SHP77 (cell line): ENCODE results near the gene FAM186B.
A peak's percentile ranks its signal among the peaks of the same experiment; 100 is the strongest.
"Not testable (repeated sequence)": the region's sequence is repeated elsewhere in the genome, so short reads cannot be mapped to it uniquely, and the experiment has no call there.

Experiments
- DNase-seq, 2 experiments: peaks; one replicate each; lab custom pipeline; 2025; lab: John Stamatoyannopoulos, UW

Gene FAM186B

DNA sequence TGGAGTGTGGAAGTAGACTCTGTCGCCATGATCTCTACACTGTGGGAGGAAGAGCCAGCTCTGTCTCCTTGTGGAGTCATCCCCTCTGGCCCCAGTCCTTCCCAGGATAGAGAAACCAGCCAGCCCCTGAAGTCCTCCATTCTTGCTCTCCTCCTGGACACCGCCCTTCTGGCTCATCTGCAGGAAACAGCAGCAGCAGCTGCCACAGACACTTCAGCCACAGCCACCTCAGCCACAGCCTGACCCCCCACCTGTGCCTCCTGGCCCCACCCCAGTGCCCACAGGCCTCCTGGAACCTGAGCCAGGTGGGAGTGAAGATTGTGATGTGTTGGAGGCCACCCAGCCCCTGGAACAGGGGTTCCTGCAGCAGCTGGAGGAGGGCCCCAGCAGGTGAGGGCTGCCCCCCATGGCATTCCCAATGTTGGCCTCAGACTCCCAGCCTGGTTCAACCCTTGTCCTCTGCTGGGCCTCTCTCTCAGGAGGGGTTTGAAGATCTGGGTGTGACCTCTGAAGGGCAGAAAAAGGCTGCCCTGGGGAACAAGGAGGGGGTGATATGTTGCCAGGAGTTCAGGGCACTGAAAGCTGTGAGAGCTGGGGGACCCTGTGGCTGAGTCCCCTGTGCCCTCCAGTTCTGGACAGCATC lies 28.4 kb upstream of the FAM186B start:
- DNase-seq, result no peak

DNA sequence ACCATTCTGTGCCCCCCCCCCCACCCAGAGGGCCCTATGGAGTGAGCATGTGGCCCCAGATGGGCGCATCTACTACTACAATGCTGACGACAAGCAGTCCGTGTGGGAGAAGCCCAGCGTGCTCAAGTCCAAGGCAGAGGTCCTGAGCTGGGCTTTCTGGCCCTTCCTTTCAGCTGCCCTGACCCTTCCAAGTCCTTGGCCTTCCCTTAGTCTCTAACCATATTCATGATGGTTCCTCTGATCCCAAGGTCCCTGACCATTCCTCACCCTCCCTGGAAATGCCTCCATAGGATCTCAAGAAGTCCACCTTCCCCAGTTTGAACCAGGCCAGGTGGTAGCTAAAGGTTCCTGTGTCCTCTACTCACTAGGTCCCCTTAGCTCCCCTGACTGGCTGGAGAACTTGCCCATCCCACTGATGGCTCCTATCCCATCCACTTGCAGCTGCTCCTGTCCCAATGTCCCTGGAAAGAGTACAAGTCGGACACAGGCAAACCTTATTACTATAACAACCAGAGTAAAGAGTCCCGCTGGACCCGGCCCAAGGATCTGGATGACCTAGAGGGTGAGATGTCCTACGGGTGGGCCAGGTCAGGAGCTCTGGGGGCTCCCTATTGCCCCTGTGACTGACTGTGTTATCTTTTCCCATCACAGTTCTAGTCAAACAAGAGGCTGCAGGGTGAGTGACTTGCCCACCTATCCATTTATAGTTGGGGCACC lies 27.7 kb upstream of the FAM186B start:
- no peak for DNase-seq

DNA sequence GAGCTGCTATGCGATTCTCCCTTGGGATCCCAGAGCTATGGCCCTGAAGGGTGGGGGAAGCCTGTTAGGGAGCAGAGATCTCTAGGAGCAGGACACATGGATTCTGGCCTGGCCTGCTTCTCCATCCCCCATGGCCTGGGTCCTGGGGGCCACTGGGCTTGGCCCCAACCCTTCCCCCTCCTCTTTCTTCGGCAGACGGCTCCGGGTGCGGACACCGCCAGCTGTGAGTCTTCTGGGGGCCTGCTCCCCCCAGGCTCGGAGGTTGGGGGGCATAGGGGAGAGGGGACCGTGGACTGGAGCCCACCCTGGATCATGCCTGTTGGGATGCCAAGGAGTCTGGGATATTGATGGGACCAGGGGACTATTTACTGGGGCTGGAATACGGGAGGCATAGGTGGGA lies 27.0 kb upstream of the FAM186B start:
- no peak for DNase-seq

DNA sequence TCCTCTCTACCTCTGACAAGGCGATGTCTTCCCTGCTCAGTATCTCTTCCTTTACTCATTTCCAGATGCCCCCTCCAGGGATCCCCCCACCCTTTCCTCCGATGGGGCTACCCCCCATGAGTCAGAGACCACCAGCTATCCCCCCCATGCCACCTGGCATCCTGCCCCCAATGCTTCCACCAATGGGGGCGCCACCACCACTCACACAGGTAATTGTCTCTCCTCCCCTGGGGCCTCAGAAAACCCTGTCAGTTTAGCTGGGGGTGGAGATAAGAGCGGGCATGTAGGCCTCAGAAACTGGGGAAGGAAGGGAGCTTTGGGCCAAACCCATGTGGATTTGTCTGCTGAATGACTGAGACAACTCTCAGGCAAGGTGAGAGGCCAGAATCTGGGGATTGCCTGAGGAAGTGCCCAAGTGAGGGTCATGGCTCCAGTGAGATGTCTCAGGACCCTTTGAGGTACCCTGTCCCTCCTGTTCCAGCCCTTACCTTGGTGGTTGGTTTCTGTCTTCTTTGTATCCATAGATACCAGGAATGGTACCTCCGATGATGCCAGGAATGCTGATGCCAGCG lies 26.0 kb upstream of the FAM186B start:
- no peak for DNase-seq

- no peak for DNase-seq
Measured at GRCh38 chr12:49627752-49628360, 22.4 kb upstream of the FAM186B start.

DNA sequence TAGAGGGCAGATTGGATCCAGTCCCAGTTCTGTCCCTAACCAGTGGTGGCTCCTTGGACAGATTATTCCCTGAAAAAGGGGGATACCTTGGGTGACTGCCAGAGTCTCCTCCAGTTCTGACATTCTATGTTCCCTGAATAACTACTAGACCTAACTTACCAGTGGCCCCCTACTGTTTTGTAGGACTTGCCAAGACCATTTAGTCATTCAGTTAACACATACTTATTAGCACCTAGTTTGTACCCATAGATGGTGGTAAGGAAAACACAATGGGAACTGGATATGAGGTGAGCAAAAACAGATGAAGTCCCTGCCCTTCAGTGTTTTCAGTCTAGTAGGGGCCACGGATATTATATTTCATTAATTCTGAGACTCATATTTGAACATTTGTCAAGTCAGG lies 21.4 kb upstream of the FAM186B start:
- no peak for DNase-seq

DNA sequence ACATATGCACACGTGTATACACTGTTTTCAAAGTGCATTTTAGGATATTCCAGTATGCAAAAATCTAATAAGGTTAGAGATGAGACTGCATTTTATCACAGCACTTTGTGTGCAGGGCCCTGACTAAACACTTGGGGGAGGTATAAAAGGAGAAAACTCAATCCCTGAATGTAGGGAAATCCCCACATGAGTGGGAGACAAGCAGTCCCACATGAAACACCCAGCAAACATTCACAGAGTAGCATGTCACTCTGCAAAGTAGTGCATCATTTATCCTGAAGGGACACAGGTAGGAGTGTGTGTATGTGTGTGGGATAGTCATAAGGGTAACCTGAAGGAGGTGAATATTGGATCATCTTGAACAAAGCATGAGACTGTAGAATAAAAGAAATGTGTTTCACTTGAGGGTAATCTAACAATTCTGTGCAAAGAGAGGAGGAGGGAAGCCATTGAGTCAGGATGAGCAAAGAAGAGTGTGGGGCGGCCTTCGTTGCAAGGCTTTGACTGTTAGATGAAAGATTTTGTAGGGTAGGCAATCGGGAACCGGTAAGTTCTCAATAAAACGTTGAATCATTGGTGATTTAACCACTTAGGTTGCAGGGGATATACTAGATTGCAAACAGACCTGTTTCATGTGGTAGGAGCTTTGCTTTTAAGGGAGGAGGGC lies 20.9 kb upstream of the FAM186B start:
- no peak for DNase-seq

DNA sequence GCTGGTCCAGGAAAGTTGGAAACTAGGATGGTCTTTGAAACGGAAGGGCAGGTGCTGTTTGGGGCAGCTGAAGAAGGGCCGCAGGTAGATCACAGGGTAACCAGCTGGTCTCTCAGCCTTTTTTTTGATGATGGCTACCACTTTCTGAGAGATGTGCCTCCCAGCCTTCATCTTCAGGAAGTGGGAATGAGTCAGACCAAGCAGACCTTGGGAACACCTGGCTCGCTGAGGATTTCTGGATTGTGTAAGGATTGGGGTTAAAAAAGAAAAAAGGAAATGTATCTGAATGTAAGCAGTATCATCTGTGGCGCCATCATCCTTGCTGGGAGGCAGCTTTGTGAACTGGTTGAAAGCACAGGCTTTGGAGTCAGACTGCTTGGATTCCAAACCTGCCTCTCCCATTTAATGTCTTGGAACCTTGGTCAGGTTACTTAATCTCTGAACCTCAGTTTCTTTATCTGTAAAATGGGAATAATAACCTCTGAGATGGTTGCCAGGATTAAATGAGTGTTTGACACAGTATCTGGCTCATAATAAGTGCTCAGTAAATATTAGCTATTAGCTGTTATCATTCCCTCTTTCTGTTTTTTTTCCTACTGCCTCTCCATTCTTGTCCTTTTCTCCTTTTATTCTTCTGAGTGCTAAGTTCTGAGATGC lies 19.6 kb upstream of the FAM186B start:
- DNase-seq, result no peak

GRCh38 chr12:49623142-49623904 lies 17.9 kb upstream of the FAM186B start, which contains the start of gene PRPF40B:
PRPF40B (plus strand) TSS chr12:49623561; CDS start chr12:49623591, 30 bp downstream.
- DNase-seq, result peak; percentile 80 to 86

DNA sequence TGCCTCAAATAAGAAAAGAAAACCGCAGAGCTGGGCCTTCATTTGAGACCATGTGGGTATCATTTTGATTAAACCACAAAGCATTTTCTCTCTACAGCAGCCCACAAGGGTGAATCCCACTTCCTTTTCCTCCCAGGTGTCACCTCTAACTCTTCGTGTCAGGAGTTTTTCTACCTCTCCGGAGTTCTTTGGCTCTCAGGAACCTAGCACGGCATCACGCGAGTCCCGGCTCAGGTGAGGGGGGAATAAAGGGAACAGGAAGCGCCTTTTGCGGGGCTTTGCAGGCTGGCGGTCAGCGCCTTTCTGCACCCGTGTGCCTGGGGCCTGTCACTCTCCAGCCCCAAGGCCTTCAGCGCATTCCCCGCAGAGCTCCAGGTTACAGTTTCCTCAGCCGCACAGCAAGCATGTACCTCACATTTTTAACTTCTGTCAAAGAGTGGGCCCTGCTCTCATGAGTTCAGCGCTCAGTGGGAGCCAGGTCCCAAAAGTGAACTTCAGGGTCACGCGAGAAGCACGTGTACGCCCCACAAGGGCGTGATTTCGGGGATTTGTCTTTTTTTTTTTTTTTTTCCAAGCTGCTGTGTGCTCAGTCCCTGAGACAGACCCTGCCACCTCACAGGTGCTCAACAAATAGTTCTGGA lies 17.2 kb upstream of the FAM186B start:
- peak in 1 of 2 experiments; percentile 24 for DNase-seq

- DNase-seq, result no peak
Measured at GRCh38 chr12:49621651-49622500, 16.4 kb upstream of the FAM186B start.

- DNase-seq, result no peak
Measured at GRCh38 chr12:49619286-49619685, 13.8 kb upstream of the FAM186B start.

- no peak for DNase-seq
Measured at GRCh38 chr12:49618576-49618975, 13.1 kb upstream of the FAM186B start.

- DNase-seq, result no peak
Measured at GRCh38 chr12:49616533-49617219, 11.2 kb upstream of the FAM186B start.

- no peak for DNase-seq
Measured at GRCh38 chr12:49615725-49616124, 10.3 kb upstream of the FAM186B start.

- DNase-seq, result no peak
Measured at GRCh38 chr12:49612210-49612609, 6.8 kb upstream of the FAM186B start.

DNA sequence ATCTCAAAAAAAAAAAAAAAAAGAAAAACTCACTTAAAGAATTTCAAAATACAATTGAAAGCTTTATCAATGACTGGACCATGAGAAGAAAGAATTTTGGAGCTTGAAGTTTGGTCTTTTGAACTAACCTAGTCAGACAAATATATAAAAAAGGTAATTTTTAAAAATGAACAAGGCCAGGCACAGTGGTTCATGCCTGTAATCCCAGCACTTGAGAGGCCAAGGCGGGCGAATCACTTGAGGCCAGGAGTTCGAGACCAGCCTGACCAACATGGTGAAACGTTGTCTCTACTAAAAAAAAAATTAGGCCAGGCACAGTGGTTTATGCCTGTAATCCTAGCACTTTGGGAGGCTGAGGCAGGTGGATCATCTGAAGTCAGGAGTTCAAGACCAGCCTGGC lies 5.3 kb upstream of the FAM186B start:
- not testable (repeated sequence) for DNase-seq

- DNase-seq, result no peak
Measured at GRCh38 chr12:49609875-49610154, 4.4 kb upstream of the FAM186B start.
